Glutamatergic neuron (in vitro differentiated cells): ENCODE measurements around the gene GTF3C2. TPM values are rescaled to one million over a fixed set of nuclear protein-coding genes. Genes with fewer than 3 reads are reported as not detected.
A peak's percentile ranks its signal among the peaks of the same experiment; 100 is the strongest.

Source experiments
- DNase-seq: peaks from one replicate; pipeline ENCODE4 v3.0.0; 2022
- H3K27ac Mint-ChIP-seq: one replicate; pipeline ENCODE4 v1.8.0; 2020; ENCODE audit warnings: mild to moderate bottlenecking, mixed read lengths, inconsistent platforms; ENCODE audit not compliant: unreplicated experiment
- H3K27me3 Mint-ChIP-seq: one replicate; pipeline ENCODE4 v1.8.0; 2020; ENCODE audit warnings: mild to moderate bottlenecking, moderate library complexity, mixed read lengths, inconsistent platforms; ENCODE audit not compliant: unreplicated experiment
- H3K36me3 Mint-ChIP-seq: one replicate; pipeline ENCODE4 v1.8.0; 2020; ENCODE audit warnings: mild to moderate bottlenecking, mixed read lengths, inconsistent platforms; ENCODE audit not compliant: unreplicated experiment
- H3K4me1 Mint-ChIP-seq: one replicate; pipeline ENCODE4 v1.8.0; 2020; ENCODE audit warnings: mild to moderate bottlenecking, low read depth, mixed read lengths, inconsistent platforms; ENCODE audit not compliant: unreplicated experiment
- H3K4me3 Mint-ChIP-seq: one replicate; pipeline ENCODE4 v1.8.0; 2020; ENCODE audit warnings: mild to moderate bottlenecking, mixed read lengths, inconsistent platforms; ENCODE audit not compliant: unreplicated experiment
- H3K9me3 Mint-ChIP-seq: one replicate; pipeline ENCODE4 v1.8.0; 2020; ENCODE audit warnings: mild to moderate bottlenecking, moderate library complexity, mixed read lengths, inconsistent platforms; ENCODE audit not compliant: unreplicated experiment
- CTCF ChIP-seq: fragments of 200-600 bp; sonication (generic); IDR thresholded peaks from one replicate; pipeline ENCODE4 v1.5.0; 2021; ENCODE audit not compliant: partially characterized antibody, unreplicated experiment
- total RNA-seq: library from RNA; stranded (reverse); fragmentation: NEBNext Ultra II Directional; extraction: Animal tissue kit (Norgen Biotek cat#: 25700); gene quantifications from one replicate; pipeline ENCODE4 v1.2.1, GENCODE V29; 2021; ENCODE audit not compliant: unreplicated experiment

The GTF3C2 gene
- total RNA-seq, 1 donor from 2014 or later: 111 TPM

DNA sequence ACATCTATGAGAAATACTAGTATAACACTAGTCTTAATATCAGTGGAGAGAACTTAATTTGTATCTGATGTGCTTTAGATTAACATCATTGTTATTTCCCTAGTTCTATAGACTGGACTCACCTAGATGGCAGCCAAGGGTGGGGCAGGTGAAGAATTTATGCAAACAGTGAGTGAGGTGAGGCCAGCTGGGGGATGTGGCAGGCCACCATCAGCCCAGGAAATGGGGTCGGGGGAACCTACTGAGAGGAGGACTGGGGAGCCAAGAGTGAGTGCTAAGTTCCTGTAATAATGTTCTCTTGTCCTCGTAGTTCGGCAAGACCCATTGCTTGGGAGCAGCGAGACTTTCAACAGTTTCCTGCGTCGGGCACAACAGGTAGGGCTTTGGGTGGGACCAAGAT, 16.4 kb upstream of the GTF3C2 start:
- H3K27ac Mint-ChIP-seq: peak overlapping the region; percentile 30
- peaks cover 18% of the 10 kb centered on the region for H3K9me3 Mint-ChIP-seq
- peaks cover 6% of the 10 kb centered on the region for H3K36me3 Mint-ChIP-seq
- no peak for TF ChIP-seq CTCF
- no peak for DNase-seq
- peaks cover 15% of the 10 kb centered on the region for H3K4me1 Mint-ChIP-seq
- peak overlapping the region; percentile 19 for H3K4me3 Mint-ChIP-seq
- H3K27me3 Mint-ChIP-seq: peaks cover 9% of the 10 kb centered on the region

- Mint-ChIP-seq H3K27me3 (peaks cover 8% of the 10 kb centered on the region), H3K9me3 (peaks cover 18% of the 10 kb centered on the region), H3K4me3 (peak overlapping the region; percentile 95), H3K4me1 (peaks cover 15% of the 10 kb centered on the region), H3K36me3 (peaks cover 6% of the 10 kb centered on the region), H3K27ac (peak overlapping the region; percentile 85)
- DNase-seq: peak; percentile 49
- TF ChIP-seq CTCF: no peak
Observed at GRCh38 chr2:27370816-27371620, 14.5 kb upstream of the GTF3C2 start.

DNA sequence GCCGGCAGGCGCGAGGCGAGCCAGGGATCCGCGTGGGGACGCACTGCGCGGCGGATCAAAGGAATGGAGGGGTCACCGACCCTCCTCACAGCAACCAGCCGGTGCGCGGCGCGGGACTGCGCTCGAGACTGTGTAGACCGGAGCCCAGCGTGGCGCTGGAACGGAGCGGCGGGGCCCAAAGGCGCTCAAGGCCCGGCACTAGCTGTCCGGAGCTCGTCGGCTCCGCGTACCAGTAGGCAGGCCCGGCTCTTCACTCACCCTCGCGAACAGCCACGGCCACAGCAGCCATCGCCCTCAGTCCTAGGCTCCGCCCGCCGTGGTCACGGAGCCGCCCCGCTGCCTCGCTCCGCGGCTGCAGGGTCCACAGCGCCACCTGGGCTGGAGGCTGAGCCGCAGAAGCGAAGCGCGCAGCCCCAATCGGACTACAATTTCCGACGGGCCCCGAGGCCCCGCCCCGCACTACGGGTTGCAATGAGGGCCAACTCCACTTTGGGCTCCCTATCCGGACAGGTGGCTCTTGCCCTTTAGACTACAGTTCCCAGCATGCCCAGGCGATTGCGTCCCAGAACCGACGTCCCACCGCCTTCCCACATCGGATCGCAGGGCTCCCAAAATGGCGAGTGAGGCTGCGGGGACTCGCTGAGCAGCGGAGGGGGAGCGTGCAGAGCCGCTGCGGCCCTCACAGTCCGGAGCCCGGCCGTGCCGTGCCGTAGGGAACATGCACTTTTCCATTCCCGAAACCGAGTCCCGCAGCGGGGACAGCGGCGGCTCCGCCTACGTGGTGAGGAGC, 13.7 kb upstream of the GTF3C2 start, which contains the start of the genes EIF2B4 and SNX17:
TSS of gene EIF2B4 (minus strand) at position 313 of the 790 bp plus-strand sequence. CDS start at position 289, 24 bp downstream.
TSS of gene SNX17 (plus strand) at position 591 of the 790 bp plus-strand sequence. CDS start at position 719, 128 bp downstream.
- peaks cover 15% of the 10 kb centered on the region for H3K4me1 Mint-ChIP-seq
- H3K27me3 Mint-ChIP-seq: peaks cover 8% of the 10 kb centered on the region
- H3K36me3 Mint-ChIP-seq: peaks cover 6% of the 10 kb centered on the region

DNA sequence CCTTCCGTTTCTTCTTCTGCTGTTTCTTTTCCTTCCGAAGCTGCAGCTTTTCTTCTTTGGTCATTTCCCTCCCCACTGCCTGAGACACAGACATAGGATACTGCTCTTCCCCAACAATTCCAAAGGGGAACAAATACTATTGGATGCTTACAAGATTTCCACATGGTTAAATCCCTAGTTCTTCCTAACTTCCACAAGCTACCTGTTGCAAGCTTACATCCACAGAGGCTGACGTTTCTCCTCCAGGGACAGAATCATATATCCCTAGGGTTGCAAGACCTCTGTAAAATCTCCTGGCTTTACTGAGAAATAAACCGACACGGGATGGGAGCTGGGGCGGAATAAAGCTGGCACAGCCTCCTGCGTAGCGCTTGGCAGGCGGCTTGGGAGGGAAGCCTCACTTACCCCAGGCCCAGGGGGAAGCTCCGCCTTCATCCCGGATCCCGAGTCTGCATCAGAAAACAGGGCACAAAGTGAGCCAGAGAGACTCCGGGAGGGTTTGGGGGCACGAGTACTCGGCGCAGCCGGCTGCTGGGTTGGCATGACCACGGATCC, 13.0 kb upstream of the GTF3C2 start:
- Mint-ChIP-seq H3K9me3 (peaks cover 18% of the 10 kb centered on the region), H3K4me1 (peaks cover 15% of the 10 kb centered on the region), H3K36me3 (peaks cover 6% of the 10 kb centered on the region), H3K27me3 (peaks cover 8% of the 10 kb centered on the region), H3K27ac (peak overlapping the region; percentile 90), H3K4me3 (peak overlapping the region; percentile 98)
- TF ChIP-seq CTCF: no peak
- no peak for DNase-seq

More for the DNA sequence above, 13.7 kb upstream of the GTF3C2 start, which contains the start of the genes EIF2B4 and SNX17:
- peak; percentile 32 for TF ChIP-seq CTCF
- peak; percentile 99 for DNase-seq
- peaks cover 20% of the 10 kb centered on the region for H3K9me3 Mint-ChIP-seq
- peak within 1 kb of the TSS; percentile 98 for H3K4me3 Mint-ChIP-seq
- H3K27ac Mint-ChIP-seq: peak within 1 kb of the TSS; percentile 91
